Fibroblast of mammary gland (primary cell): ENCODE measurements around the gene CEP164.
A peak's percentile ranks its signal among the peaks of the same experiment; 100 is the strongest.

ENCODE experiments used
- DNase-seq: peaks from one replicate; pipeline ENCODE4 v3.0.0-alpha.2; 2010; ENCODE audit warnings: low read depth
- H3K4me3 ChIP-seq: 2 replicates; pipeline ENCODE4 v1.5.1; 2011; ENCODE audit warnings: low read depth, mild to moderate bottlenecking, low read length, moderate library complexity; ENCODE audit not compliant: control insufficient read depth
- TF ChIP-seq, protein P1 (sequence below): conservative IDR thresholded peaks from 2 replicates; pipeline ENCODE4 v1.5.1; 2011; ENCODE audit warnings: low read depth, low read length, inconsistent platforms; ENCODE audit not compliant: control insufficient read depth, insufficient read depth

CEP164 gene

DNA sequence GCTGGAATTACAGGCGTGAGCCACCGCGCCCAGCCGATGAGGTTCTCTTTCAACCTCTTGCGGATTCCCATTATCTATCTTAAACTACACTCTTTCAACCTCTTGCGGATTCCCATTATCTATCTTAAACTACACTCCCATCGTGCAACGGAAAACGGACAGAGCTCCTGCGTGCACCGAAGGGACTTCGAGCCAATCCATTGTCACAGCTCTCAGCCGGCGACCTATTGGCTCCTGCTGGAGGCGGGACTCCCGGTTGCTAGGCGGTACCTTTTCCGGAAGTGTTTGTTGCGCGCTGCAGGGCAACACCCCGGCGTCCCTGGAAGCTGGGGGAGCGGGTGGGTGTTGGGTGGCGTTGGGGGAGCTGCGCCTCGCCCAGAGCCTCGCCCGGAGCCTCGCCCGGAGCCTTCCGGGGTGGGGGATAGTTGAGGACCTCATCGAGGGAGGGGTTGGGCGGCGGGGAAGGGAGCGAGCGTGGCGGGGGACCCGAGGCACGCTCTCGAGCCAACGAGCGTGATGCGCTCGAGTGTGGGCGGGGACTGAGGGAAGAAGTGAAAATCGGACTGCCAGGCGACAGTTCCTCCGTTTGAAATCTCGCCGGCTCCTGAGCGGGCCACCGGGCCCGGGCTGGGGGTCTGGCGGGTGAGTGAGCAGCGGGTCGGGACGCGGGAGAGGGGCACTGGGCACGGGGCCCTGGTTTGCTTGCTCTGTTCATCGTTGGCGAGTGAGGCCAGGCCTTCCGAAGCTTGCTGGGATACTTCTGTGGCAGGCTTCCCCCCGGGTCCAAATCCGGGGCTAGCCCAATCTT, at the start of gene CEP164:
Gene CEP164, plus strand, starts transcription at position 288 of the 808 bp plus-strand sequence. CDS start 10,733 bp downstream, outside the sequence.
- H3K4me3 ChIP-seq = peak within 1 kb of the TSS; percentile 85
- peak; percentile 96 for DNase-seq
- TF ChIP-seq, protein P1, sequence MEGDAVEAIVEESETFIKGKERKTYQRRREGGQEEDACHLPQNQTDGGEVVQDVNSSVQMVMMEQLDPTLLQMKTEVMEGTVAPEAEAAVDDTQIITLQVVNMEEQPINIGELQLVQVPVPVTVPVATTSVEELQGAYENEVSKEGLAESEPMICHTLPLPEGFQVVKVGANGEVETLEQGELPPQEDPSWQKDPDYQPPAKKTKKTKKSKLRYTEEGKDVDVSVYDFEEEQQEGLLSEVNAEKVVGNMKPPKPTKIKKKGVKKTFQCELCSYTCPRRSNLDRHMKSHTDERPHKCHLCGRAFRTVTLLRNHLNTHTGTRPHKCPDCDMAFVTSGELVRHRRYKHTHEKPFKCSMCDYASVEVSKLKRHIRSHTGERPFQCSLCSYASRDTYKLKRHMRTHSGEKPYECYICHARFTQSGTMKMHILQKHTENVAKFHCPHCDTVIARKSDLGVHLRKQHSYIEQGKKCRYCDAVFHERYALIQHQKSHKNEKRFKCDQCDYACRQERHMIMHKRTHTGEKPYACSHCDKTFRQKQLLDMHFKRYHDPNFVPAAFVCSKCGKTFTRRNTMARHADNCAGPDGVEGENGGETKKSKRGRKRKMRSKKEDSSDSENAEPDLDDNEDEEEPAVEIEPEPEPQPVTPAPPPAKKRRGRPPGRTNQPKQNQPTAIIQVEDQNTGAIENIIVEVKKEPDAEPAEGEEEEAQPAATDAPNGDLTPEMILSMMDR = no peak

DNA sequence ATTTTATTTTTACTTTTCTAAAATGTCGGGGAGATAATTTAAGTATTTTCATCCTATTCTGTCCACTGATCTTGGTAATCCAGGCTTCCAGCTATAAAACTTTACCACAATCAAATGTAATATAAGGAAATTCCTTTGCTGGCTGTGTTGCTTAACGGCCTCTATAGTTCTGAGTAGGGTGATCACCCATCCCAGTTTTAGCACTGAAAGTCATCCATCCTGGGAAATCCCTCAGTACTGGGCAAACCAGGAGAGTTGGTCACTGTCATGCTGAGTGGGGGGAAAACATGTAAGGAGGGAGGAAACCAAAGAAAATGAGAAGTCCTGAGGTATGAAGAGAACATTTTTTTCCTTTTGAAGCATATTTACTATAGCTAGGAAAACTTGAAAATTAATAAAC, 49.3 kb upstream of the CEP164 start:
- TF ChIP-seq, protein P1 = no peak
- no peak for DNase-seq
- H3K4me3 ChIP-seq = no peak overlapping the region

DNA sequence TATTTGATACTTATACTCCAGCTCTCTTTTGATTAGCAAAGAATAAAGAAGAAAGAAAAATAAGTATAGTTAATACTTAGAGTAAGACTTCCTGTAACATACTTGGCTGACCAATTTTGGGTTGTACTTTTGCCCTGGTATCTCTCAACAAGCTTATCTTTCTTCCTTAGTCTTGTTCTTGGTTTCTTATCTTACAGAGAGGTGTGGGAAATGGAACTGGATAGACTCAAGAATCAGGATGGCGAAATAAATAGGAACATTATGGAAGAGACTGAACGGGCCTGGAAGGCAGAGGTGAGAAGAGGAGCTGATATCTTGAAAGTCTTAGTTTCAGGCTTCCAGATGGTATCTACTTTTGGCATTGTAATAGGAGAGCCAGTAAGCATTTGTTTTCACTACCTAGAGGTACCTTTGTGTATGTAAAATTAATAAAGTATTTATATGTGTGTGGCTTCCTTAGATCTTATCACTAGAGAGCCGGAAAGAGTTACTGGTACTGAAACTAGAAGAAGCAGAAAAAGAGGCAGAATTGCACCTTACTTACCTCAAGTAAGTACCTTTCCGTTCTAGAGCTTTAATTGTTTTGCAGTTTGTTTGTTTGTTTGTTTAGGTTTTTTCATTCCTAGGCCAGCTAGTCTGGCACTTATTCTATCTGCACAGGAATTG, 47.8 kb upstream of the CEP164 start:
- H3K4me3 ChIP-seq = no peak overlapping the region
- TF ChIP-seq, protein P1 = no peak
- no peak for DNase-seq

DNA sequence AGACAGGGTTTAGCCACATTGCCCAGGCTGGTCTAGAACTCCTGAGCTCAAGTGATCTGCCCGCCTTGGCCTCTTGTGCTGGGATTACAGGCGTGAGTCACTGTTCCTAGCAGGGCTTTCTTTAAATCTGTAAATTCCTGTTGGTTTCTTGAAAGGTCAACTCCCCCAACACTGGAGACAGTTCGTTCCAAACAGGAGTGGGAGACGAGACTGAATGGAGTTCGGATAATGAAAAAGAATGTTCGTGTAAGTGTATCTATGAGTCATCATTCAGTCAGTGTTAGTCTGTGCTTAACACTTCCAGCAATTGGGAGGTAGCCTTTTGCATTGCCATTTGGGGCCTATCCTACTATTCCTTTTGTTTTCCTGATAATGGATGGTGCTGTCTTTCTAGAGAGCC, 46.5 kb upstream of the CEP164 start:
- TF ChIP-seq, protein P1 = no peak
- peak; percentile 99 for DNase-seq
- no peak overlapping the region for H3K4me3 ChIP-seq

DNA sequence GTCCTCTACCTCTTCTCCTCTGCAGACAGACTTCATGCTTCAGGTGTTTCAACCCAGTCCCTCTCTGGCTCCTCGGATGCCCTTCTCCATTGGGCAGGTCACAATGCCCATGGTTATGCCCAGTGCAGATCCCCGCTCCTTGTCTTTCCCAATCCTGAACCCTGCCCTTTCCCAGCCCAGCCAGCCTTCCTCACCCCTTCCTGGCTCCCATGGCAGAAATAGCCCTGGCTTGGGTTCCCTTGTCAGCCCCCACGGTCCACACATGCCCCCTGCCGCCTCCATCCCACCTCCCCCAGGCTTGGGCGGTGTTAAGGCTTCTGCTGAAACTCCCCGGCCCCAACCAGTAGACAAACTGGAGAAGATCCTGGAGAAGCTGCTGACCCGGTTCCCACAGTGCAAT, 45.8 kb upstream of the CEP164 start:
- no peak overlapping the region for H3K4me3 ChIP-seq
- no peak for DNase-seq
- TF ChIP-seq, protein P1 = no peak

DNA sequence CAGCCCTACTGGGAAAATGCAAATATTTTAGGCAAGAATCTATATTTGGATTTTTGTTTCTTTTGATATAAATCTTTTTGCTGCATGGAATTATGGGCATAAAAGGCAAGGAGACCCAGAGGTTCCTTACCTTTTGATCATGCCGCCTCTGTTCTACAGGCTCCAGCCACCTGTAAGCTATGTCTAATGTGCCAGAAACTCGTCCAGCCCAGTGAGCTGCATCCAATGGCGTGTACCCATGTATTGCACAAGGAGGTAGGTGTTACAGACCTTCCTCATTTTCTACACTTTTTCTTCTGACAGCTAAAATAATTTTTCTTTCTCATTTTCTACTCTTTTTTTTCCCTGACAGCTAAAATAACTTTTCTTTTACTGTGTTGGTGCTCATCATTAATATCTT, 44.7 kb upstream of the CEP164 start:
- H3K4me3 ChIP-seq = no peak overlapping the region
- TF ChIP-seq, protein P1 = no peak
- DNase-seq = no peak
